Measurements from ENCODE around the gene DCP1A. TPM values are rescaled to one million over a fixed set of nuclear protein-coding genes. Genes with fewer than 3 reads are reported as not detected.
"Not testable (repeated sequence)": the region's sequence is repeated elsewhere in the genome, so short reads cannot be mapped to it uniquely, and the experiment has no call there.

The DCP1A gene
- total RNA-seq, 2 donors from 2014 or later, result 30.4 to 38.1 TPM

DNA sequence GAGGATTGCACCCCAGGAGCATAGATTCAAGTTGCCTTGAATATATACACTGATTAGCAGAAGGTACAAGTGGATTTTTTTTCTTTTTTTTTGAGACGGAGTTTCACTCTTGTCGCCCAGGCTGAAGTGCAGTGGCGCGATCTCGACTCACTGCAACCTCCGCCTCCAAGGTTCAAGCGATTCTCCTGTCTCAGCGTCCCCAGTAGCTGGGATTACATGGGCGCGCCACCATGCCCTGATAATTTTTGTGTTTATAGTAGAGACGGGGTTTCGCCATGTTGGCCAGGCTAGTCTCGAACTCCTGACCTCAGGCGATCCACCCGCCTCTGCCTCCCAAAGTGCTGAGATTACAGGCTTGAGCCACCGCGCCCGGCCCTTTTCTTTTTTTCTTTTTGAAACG, 775 bp upstream of the DCP1A start:
- Mint-ChIP-seq H3K36me3 (ENCODE audit: low read depth) (peaks cover 33% of the 10 kb centered on the region), H3K27ac (peak overlapping the region; percentile 99), H3K4me3 (peak overlapping the region; percentile 98)
- not testable (repeated sequence) for H3K4me1 Mint-ChIP-seq; H3K27me3 Mint-ChIP-seq; ATAC-seq (replicated peaks); H3K9me3 Mint-ChIP-seq

DNA sequence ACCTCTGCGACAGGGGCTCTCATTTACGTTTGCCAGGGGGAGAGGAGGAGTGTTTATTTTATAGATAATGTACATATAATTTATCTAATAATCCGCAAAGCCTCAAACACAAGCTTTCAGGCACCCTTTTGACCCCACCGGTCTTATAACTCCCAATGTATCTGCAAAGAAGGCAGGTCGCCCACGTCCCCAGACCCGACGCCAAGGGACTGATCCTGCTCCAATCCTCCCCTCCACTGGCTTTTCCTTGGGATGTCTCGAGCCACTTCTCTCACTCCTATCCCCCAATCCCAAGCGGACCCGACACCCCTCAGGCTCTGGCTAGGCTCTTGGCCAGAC, 452 bp downstream of the DCP1A start:
- Mint-ChIP-seq H3K4me3 (peak overlapping the region; percentile 98), H3K9me3 (no peaks in the 10 kb centered on the region), H3K27me3 (no peaks in the 10 kb centered on the region), H3K27ac (peak overlapping the region; percentile 99), H3K36me3 (ENCODE audit: low read depth) (peaks cover 46% of the 10 kb centered on the region), H3K4me1 (peaks cover 18% of the 10 kb centered on the region)
- peak; percentile 8 for ATAC-seq (replicated peaks)

DNA sequence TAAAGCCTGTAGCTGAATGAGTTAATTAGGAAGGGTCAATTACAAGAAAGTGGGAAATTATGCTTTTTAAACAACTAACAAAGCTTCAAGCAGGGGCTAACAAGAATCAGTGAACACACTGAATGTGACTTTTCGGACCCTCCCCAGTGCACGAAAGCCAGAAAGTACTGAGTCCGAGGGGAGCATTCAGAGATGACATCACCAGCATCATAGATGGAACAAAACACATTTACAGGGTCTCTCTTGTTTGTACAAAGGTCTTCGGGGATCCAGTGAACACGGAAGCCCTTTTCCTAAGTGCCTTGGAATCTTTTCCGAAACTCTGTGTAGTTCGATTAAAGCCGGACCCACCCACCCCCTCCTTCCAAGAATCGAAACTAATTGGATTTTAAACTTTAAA, 829 bp downstream of the DCP1A start:
- ATAC-seq (replicated peaks), result no peak
- Mint-ChIP-seq H3K4me1 (peaks cover 18% of the 10 kb centered on the region), H3K9me3 (no peaks in the 10 kb centered on the region), H3K27me3 (no peaks in the 10 kb centered on the region), H3K27ac (peak overlapping the region; percentile 99), H3K4me3 (peak overlapping the region; percentile 98), H3K36me3 (ENCODE audit: low read depth) (peaks cover 49% of the 10 kb centered on the region)

DNA sequence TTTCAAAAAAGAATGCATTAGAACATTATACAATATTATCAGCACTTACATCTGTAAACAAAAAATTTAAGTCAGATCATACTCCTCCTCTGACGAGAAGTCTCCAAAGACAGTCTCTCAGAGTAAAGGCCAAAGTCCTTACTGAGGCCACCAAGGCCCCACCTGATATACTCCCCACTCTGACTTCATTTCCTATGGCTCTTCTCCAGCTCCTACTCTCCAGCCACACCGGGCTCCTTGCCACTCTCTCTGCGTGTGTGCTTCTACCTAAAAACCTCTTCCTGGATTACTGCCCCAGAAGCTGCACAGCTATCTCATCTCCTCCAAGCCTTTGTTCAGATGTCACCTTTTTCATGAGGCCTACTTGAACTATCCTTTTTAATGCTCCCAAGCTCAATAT, 5.0 kb downstream of the DCP1A start:
- Mint-ChIP-seq H3K9me3 (no peaks in the 10 kb centered on the region), H3K4me3 (no peak overlapping the region), H3K27me3 (no peaks in the 10 kb centered on the region), H3K36me3 (ENCODE audit: low read depth) (peaks cover 85% of the 10 kb centered on the region), H3K4me1 (peaks cover 21% of the 10 kb centered on the region), H3K27ac (no peak overlapping the region)
- no peak for ATAC-seq (replicated peaks)

DNA sequence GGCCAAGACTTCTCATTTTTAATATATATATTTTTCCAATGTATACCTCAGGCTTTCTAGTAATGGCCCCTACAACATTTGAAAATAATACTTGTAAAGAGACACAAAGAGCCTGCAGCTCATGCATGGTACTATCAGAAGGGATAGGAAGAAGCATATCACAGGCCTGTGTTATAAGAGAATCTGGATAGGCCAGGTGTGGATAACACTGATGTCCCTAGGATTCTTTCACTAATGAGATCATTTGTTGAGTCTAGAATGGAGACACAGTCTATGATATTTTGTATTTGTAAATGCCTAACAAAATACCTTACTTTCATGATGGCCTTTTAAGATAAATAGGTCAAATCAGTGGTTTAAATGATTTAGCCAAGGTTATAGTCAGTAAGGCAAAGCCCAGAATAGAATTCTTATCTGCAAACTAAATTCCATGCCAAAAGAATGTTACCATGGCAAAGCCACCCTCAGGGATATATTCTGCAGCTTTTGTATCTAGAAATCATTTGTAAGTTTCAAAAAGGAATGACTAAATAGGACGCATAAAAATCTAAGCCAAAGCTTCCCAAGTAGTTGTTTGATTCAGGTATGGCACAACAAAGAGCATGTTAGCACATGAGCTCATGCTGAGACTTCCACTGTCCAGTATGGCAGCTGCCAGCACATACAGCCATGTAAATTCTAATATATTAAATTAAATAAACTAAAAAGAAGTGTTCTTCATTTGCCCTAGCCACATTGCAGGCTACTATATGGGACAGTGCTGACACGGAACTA, 10.0 kb downstream of the DCP1A start:
- ATAC-seq (replicated peaks), result no peak
- H3K9me3 Mint-ChIP-seq, result no peaks in the 10 kb centered on the region

DNA sequence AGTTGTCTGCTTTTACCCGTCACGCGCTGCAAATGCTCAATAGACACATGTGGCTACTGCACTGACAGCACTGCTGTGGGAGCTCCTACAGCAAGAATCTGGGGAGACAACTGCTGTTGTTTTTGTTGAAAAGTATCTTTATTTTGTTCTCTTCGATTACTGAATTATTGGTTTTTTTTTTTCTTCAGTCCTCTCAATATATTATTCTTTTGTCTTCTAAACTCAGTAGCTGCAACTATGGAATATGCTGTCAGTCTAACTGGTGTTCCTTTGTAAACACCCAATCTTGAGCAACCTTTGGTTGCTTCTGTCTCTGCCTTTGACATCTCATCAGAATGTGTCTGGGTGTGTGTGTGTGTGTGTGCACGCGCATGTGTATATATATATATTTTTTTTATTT, 12.6 kb downstream of the DCP1A start:
- H3K4me1 Mint-ChIP-seq, result peaks cover 4% of the 10 kb centered on the region
- no peaks in the 10 kb centered on the region for H3K9me3 Mint-ChIP-seq
- peaks cover 93% of the 10 kb centered on the region for H3K36me3 Mint-ChIP-seq (ENCODE audit: low read depth)
- no peaks in the 10 kb centered on the region for H3K27me3 Mint-ChIP-seq
- no peak overlapping the region for H3K4me3 Mint-ChIP-seq
- ATAC-seq (replicated peaks), result no peak
- no peak overlapping the region for H3K27ac Mint-ChIP-seq

More for the DNA sequence above, 10.0 kb downstream of the DCP1A start:
- no peak overlapping the region for H3K4me3 Mint-ChIP-seq
- no peak overlapping the region for H3K27ac Mint-ChIP-seq
- H3K27me3 Mint-ChIP-seq, result no peaks in the 10 kb centered on the region
- peaks cover 96% of the 10 kb centered on the region for H3K36me3 Mint-ChIP-seq (ENCODE audit: low read depth)
- H3K4me1 Mint-ChIP-seq, result peaks cover 7% of the 10 kb centered on the region

DNA sequence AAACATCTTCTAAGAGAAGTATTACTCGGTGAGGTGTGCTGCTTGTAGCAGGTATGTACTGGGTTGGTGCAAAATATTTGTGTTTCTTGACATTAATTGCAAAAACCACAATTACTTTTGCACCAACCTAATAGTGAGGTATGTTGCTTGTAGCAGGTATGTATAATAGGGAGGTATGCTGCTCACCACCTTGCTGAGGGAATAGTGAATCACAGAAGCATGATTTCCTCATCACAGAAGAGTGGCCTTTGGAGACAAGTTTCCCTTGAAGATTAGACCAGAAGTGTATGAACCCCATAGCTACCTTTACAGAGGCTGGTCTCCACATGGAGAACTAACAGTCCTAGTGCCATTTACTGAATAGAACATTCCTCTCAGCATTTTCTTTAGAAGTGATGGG, 15.5 kb downstream of the DCP1A start:
- H3K27ac Mint-ChIP-seq, result no peak overlapping the region
- H3K4me1 Mint-ChIP-seq, result peaks cover 12% of the 10 kb centered on the region
- no peak overlapping the region for H3K4me3 Mint-ChIP-seq
- H3K27me3 Mint-ChIP-seq, result no peaks in the 10 kb centered on the region
- no peak for ATAC-seq (replicated peaks)
- peaks cover 88% of the 10 kb centered on the region for H3K36me3 Mint-ChIP-seq (ENCODE audit: low read depth)
- no peaks in the 10 kb centered on the region for H3K9me3 Mint-ChIP-seq

DNA sequence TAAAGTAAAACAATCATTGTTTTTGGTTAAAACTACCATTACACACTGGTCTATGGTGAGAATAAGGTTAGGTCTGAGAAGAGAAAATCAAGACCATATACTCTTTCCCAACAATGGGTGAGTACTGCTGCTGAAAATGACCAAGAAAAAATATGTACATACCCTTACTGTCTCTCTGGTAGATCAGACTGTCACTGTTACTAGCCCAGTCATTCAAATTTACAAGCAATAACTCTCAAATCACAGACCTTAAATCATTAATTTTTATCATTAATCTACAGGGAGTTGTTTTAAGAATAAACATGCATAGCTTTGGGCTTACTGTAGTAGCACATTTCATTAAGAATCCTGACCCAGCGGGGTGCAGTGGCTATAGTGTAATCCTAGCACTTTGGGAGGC, 17.4 kb downstream of the DCP1A start:
- no peaks in the 10 kb centered on the region for H3K9me3 Mint-ChIP-seq
- H3K36me3 Mint-ChIP-seq (ENCODE audit: low read depth), result peaks cover 86% of the 10 kb centered on the region
- H3K27me3 Mint-ChIP-seq, result no peaks in the 10 kb centered on the region
- peaks cover 17% of the 10 kb centered on the region for H3K4me1 Mint-ChIP-seq
- no peak overlapping the region for H3K27ac Mint-ChIP-seq
- no peak for ATAC-seq (replicated peaks)
- no peak overlapping the region for H3K4me3 Mint-ChIP-seq

DNA sequence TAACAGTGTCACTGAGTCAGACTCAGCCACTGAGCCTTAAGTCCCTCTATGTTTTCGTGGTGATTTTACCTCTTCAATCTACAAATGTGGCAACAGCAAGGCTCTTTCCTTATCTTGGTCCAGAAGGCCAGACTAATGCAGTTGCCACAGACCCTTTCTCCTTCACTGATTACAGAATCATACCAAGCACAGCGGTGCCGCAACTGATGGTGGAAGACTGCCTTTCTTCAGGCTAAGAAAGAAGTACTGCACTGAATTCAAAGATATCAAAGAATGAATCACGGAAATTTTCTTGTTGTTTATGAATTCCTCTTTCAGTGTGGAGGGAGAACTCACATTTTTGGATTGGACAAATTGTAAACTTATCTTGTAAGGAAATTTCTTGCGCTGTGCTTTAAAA, 18.6 kb downstream of the DCP1A start:
- peaks cover 74% of the 10 kb centered on the region for H3K36me3 Mint-ChIP-seq (ENCODE audit: low read depth)
- peaks cover 17% of the 10 kb centered on the region for H3K4me1 Mint-ChIP-seq
- no peaks in the 10 kb centered on the region for H3K27me3 Mint-ChIP-seq
- no peak overlapping the region for H3K4me3 Mint-ChIP-seq
- no peak for ATAC-seq (replicated peaks)
- H3K9me3 Mint-ChIP-seq, result no peaks in the 10 kb centered on the region
- H3K27ac Mint-ChIP-seq, result peak overlapping the region; percentile 33

DNA sequence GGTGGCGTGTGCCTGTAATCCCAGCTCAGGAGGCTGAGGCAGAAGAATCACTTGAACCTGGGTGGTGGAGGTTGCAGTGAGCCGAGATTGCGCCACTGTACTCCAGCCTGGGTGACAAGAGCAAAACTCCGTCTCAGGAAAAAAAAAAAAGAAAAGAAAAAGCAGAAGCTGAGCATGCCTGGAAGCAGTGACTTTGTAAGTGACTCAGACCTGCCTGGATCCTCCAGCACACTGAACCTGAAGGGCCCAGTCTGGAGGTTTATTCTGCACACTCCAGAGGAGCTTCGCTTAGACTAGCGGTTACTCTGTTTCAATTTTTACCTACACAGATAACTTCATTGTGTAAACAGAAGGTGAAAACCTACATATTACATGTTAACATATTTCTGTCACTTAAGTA, 19.4 kb downstream of the DCP1A start:
- peaks cover 73% of the 10 kb centered on the region for H3K36me3 Mint-ChIP-seq (ENCODE audit: low read depth)
- ATAC-seq (replicated peaks); H3K4me3 Mint-ChIP-seq; H3K27ac Mint-ChIP-seq; H3K27me3 Mint-ChIP-seq; H3K9me3 Mint-ChIP-seq: not testable (repeated sequence)
- H3K4me1 Mint-ChIP-seq, result peaks cover 17% of the 10 kb centered on the region

DNA sequence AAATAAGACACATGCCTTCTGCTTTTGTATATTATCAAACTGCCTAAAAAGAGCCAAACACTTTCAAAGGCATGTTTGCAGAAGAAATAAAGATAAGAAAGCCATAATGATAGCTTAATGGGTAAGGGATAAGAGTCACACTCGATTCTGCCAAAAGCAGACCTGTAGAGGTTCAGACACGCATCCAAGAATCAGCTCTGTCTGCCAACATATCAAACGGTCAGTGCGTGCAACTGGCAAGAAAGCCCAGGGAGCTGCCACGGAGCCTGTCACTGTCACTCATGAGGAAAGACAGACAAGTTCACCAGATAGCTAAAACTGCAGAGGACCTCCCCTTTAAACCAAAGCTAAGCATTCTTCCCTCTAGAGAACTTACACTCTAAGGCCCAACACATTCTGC, 23.2 kb downstream of the DCP1A start:
- no peak for ATAC-seq (replicated peaks)
- H3K27me3 Mint-ChIP-seq, result no peaks in the 10 kb centered on the region
- H3K36me3 Mint-ChIP-seq (ENCODE audit: low read depth), result peaks cover 58% of the 10 kb centered on the region
- no peak overlapping the region for H3K4me3 Mint-ChIP-seq
- H3K4me1 Mint-ChIP-seq, result peaks cover 20% of the 10 kb centered on the region
- H3K9me3 Mint-ChIP-seq, result no peaks in the 10 kb centered on the region
- no peak overlapping the region for H3K27ac Mint-ChIP-seq

DNA sequence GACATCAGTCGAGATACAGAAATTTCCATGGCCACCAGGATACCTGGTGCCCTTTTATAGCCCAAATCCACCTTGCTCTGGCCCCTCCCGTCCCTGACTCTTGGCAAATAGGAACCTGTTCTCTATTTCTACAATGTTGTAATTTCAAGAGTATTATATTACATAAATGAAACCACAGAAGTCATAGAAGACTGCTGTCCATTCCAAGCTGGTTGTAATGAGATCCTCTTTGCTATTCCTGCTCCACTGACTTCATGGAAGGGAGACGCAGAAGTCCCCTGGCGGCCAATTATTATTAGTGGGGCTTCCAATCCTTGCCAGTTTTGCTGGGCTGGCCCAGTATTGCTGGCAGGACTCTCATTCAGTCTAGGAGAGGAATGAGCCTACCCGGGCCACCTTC, 26.6 kb downstream of the DCP1A start:
- Mint-ChIP-seq H3K4me3 (no peak overlapping the region), H3K9me3 (no peaks in the 10 kb centered on the region), H3K27me3 (no peaks in the 10 kb centered on the region), H3K4me1 (peaks cover 12% of the 10 kb centered on the region), H3K36me3 (ENCODE audit: low read depth) (peaks cover 66% of the 10 kb centered on the region), H3K27ac (no peak overlapping the region)
- no peak for ATAC-seq (replicated peaks)

DNA sequence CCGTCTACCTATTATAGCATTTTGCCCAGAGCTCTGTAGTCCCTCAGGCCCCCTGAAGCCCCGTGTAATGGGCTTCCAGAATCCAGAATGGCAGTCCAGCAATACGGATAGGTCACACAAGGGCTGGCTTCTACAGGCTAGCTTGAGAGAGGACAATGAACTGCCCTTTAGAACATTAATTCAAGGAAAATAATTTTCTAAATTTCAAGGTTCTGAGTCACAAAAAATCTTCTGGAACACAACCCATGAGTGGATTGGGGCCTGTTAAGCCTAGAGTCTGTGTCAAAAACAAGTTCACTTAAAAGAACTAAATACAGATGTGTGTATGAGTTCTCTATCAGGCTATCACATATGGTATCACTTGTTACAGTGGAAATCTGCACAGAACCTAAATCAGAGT, 28.8 kb downstream of the DCP1A start:
- H3K36me3 Mint-ChIP-seq (ENCODE audit: low read depth), result peaks cover 66% of the 10 kb centered on the region
- no peak for ATAC-seq (replicated peaks)
- no peak overlapping the region for H3K4me3 Mint-ChIP-seq
- H3K27ac Mint-ChIP-seq, result no peak overlapping the region
- H3K27me3 Mint-ChIP-seq, result no peaks in the 10 kb centered on the region
- H3K4me1 Mint-ChIP-seq, result peaks cover 8% of the 10 kb centered on the region
- no peaks in the 10 kb centered on the region for H3K9me3 Mint-ChIP-seq

DNA sequence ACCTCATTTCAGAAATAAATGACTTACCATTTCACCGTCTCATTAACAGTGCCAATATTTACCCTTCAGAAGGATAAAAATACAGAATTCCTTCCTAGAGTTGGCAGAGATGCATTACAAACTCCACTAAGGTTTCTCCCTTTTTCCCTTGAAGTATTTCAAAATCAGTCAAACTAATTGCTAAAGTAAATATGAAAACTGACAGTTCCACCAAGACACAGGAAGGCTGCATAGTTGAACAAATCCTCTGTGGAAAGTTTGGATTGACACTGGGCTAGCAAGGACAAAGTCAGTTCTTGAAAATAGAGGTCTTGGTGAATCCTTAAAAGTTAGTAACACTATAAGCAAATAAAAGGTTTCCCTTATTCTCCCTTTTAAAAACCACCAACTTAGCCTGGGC, 34.5 kb downstream of the DCP1A start:
- peaks cover 80% of the 10 kb centered on the region for H3K36me3 Mint-ChIP-seq (ENCODE audit: low read depth)
- no peaks in the 10 kb centered on the region for H3K4me1 Mint-ChIP-seq
- no peak overlapping the region for H3K27ac Mint-ChIP-seq
- ATAC-seq (replicated peaks), result no peak
- H3K4me3 Mint-ChIP-seq, result no peak overlapping the region
- H3K9me3 Mint-ChIP-seq, result no peaks in the 10 kb centered on the region
- no peaks in the 10 kb centered on the region for H3K27me3 Mint-ChIP-seq

DNA sequence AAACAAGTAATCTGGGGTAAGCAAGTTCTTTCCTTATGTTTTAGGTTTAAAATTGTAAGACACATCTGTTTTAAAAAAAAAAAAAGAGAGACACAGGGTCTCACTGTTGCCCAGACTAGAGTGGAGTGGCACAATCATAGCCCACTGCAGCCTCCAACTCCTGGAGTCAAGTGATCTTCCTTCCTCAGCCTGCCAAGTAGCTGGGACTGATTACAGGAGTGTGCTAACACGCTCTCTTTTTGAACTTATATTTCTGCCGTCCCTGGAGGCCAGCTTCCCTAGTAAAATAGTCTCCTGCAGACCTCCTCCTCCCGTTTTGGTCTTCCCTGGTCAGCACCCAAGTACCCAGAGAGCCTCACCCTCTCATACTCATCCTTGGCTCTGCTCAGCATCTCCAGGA, 35.5 kb downstream of the DCP1A start:
- Mint-ChIP-seq H3K27ac (no peak overlapping the region), H3K36me3 (ENCODE audit: low read depth) (peaks cover 81% of the 10 kb centered on the region), H3K4me3 (no peak overlapping the region), H3K4me1 (no peaks in the 10 kb centered on the region), H3K27me3 (no peaks in the 10 kb centered on the region), H3K9me3 (no peaks in the 10 kb centered on the region)
- ATAC-seq (replicated peaks), result no peak

DNA sequence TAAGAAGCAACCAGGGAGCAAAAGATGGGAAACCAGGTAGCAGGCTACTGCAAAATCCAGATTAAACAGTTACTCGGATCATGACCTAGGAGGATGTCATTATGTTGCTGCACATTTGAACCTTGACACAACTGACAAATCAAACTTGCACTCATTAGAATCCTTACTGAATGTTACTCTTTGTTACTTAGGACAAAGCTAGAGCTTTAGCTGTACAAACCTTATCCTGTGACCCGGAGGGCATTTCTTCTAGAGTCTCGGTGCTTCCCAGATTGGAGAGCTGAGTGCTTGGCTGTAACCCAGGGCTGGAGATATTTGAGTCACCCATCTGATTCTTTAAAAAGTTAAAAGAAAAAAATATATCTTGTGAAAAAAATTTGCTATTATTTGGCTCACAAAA, 43.4 kb downstream of the DCP1A start:
- H3K4me3 Mint-ChIP-seq, result no peak overlapping the region
- peaks cover 70% of the 10 kb centered on the region for H3K36me3 Mint-ChIP-seq (ENCODE audit: low read depth)
- no peaks in the 10 kb centered on the region for H3K4me1 Mint-ChIP-seq
- H3K27me3 Mint-ChIP-seq, result no peaks in the 10 kb centered on the region
- no peak overlapping the region for H3K27ac Mint-ChIP-seq
- ATAC-seq (replicated peaks), result no peak
- no peaks in the 10 kb centered on the region for H3K9me3 Mint-ChIP-seq

Data from activated T-helper 17 cell treated with anti-CD3 and anti-CD28 coated beads, Interleukin-2, amount 50 U/mL, for 72 hours (primary cell).